ENCODE results near the gene DGCR8. TPM values are rescaled to one million over a fixed set of nuclear protein-coding genes. Genes with fewer than 3 reads are reported as not detected.

Gene DGCR8
- polyA plus RNA-seq, 1 experiment = 21.3 TPM

DNA sequence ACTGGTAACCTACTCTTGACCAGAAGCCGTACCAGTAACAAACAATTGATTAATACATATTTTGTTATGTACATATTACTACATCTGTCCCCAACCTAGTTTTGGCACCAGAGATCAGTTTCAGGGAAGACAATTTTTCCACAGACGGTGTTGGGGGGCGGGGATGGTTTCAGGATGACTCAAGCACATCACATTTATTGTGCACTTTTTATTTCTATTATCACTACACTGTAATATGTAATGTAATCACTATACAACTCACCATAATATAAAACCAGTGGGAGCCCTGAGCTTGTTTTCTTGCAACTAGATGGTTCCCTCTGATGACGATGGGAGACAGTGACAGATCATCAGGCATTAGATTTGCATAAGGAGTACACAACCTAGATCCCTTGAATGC, 15.5 kb downstream of the DGCR8 start:
- POLR2A ChIA-PET = no interaction called here
- no peak for DNase-seq (ENCODE audit: low read depth)
- Histone ChIP-seq H3K4me3 (ENCODE audit: low read depth, low read length) (no peak overlapping the region), H3K36me3 (ENCODE audit: control insufficient read depth, insufficient read depth, low read length) (peaks cover 43% of the 10 kb centered on the region), H3K27me3 (ENCODE audit: control insufficient read depth, insufficient read depth, low read length) (no peaks in the 10 kb centered on the region)
- CTCF ChIA-PET = no interaction called here
- no peak for TF ChIP-seq CTCF (IDR thresholded peaks at IDR 0.05; ENCODE audit: insufficient read depth, low read depth, low read length)

- peaks cover 42% of the 10 kb centered on the region for H3K36me3 ChIP-seq (ENCODE audit: control insufficient read depth, insufficient read depth, low read length)
- TF ChIP-seq CTCF (IDR thresholded peaks at IDR 0.05; ENCODE audit: insufficient read depth, low read depth, low read length) = no peak
Measured at GRCh38 chr22:20096574-20097420, 16.8 kb downstream of the DGCR8 start.

DNA sequence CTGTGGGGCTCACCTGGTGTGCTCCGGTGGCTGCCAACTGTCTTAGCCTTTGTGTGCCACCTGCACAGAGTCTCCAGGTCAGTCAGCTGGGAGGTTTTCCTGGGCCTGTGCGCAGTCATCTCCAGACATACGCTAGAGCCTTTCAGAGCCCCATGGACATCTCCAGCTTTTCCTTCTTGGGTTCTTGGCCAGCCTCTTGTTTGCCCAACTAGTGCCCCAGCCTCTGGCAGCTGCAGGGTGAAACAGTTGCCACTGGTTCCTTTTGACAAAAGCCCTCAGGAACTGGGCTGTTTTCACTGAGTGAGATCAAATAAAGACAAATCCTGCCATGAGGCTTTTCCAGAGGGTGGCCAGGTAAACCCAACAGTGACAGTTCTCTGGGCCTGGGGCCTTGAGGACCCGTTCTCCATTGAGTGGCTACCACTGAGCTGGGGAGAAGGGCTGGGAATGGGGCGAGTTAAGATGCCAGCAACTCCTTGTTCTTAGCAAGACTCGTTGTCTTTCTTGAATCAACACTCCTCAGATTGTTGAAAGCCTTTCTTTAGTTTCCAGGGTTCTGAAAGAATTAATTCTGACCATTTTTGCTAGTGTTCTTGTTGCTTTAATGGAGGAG, 19.2 kb downstream of the DGCR8 start:
- CTCF ChIA-PET = no interaction called here
- peaks cover 28% of the 10 kb centered on the region for H3K36me3 ChIP-seq (ENCODE audit: control insufficient read depth, insufficient read depth, low read length)

More at GRCh38 chr22:20096574-20097420, 16.8 kb downstream of the DGCR8 start:
- DNase-seq (ENCODE audit: low read depth) = no peak
- ChIA-PET CTCF (interaction anchor here (1.1 to 1.4 kb wide), 2 partner anchors 11 kb away, joined by 4 to 5 read pairs; no protein-coding TSS in a partner anchor), POLR2A (no interaction called here)
- Histone ChIP-seq H3K4me3 (ENCODE audit: low read depth, low read length) (no peak overlapping the region), H3K27me3 (ENCODE audit: control insufficient read depth, insufficient read depth, low read length) (no peaks in the 10 kb centered on the region)

GRCh38 chr22:20101638-20102037, 21.6 kb downstream of the DGCR8 start:
- peaks cover 36% of the 10 kb centered on the region for H3K36me3 ChIP-seq (ENCODE audit: control insufficient read depth, insufficient read depth, low read length)
- CTCF ChIA-PET = interaction anchor here (1.0 kb wide), 1 partner anchor 9 kb away, joined by 3 read pairs; no protein-coding TSS in a partner anchor

More for the DNA sequence above, 19.2 kb downstream of the DGCR8 start:
- TF ChIP-seq CTCF (IDR thresholded peaks at IDR 0.05; ENCODE audit: insufficient read depth, low read depth, low read length) = no peak
- H3K27me3 ChIP-seq (ENCODE audit: control insufficient read depth, insufficient read depth, low read length) = no peaks in the 10 kb centered on the region
- H3K4me3 ChIP-seq (ENCODE audit: low read depth, low read length) = no peak overlapping the region
- DNase-seq (ENCODE audit: low read depth) = no peak
- POLR2A ChIA-PET = no interaction called here

More at GRCh38 chr22:20101638-20102037, 21.6 kb downstream of the DGCR8 start:
- DNase-seq (ENCODE audit: low read depth) = no peak
- POLR2A ChIA-PET = no interaction called here
- TF ChIP-seq CTCF (IDR thresholded peaks at IDR 0.05; ENCODE audit: insufficient read depth, low read depth, low read length) = no peak
- Histone ChIP-seq H3K27me3 (ENCODE audit: control insufficient read depth, insufficient read depth, low read length) (no peaks in the 10 kb centered on the region), H3K4me3 (ENCODE audit: low read depth, low read length) (no peak overlapping the region)

Data from BJ (cell line).